Right lobe of liver (tissue), 6 donors: ENCODE results near the gene IL1RAP. TPM values are rescaled to one million over a fixed set of nuclear protein-coding genes. Genes with fewer than 3 reads are reported as not detected.

Experiments used
- ATAC-seq, 4 donors: fragments of 200-7000 bp; cut with Tn5 transposase; one replicate each; pipeline ENCODE4 v1.9.1; 2020; ENCODE audit warnings: mild to moderate bottlenecking in 4 of 4, moderate library complexity in 4 of 4
- DNase-seq, 3 donors: peaks; one replicate each; pipeline ENCODE4 v3.0.0-alpha.2; 2020
- H3K27ac ChIP-seq, 3 donors: fragments of 200-600 bp; one replicate each; pipeline ENCODE4 v1.8.0; 2022
- H3K27me3 ChIP-seq, 2 donors: fragments of 200-600 bp; one replicate each; pipeline ENCODE4 v1.8.0; 2022
- H3K36me3 ChIP-seq, 4 donors: fragments of 200-600 bp; sonication (generic) in 1 of 4; one replicate each; pipeline versions ENCODE4 v1.5.1 to v1.8.0; 2017 to 2022; ENCODE audit warnings: control low read depth in 1 of 4
- H3K4me1 ChIP-seq, 4 donors: fragments of 200-600 bp; sonication (generic) in 1 of 4; one replicate each; pipeline versions ENCODE4 v1.5.1 to v1.8.0; 2017 to 2022; ENCODE audit warnings: control low read depth in 1 of 4
- H3K4me3 ChIP-seq, 3 donors: fragments of 200-600 bp; one replicate each; pipeline ENCODE4 v1.8.0; 2022
- H3K9me3 ChIP-seq, 4 donors: fragments of 200-600 bp; sonication (generic) in 1 of 4; one replicate each; pipeline versions ENCODE4 v1.5.1 to v1.8.0; 2017 to 2022; ENCODE audit warnings: control low read depth in 1 of 4
- CTCF ChIP-seq, 4 donors: fragments of 200-600 bp in 3 of 4; fragments of 450-650 bp in 1 of 4; IDR thresholded peaks; one replicate each; pipeline versions ENCODE4 v1.5.1 to v1.8.0; 2016 to 2022; ENCODE audit warnings: antibody characterized with exemption in 4 of 4, mild to moderate bottlenecking in 2 of 4
- POLR2A ChIP-seq: fragments of 450-650 bp; IDR thresholded peaks from one replicate; pipeline ENCODE4 v1.6.1; 2017; ENCODE audit warnings: antibody characterized with exemption, mild to moderate bottlenecking
- WGBS: methylation state at CpG from one replicate; pipeline ENCODE4 v1.1.6; 2018; ENCODE audit warnings: low coverage, low lambda C conversion rate; ENCODE audit not compliant: insufficient coverage; ENCODE audit errors: missing lambda C conversion rate; 5-methylcytosine and 5-hydroxymethylcytosine counted together
- intact Hi-C, 2 donors: fragments of 100-400 bp; cut with DNase I; formaldehyde crosslinking; loops; one replicate each; pipeline versions ENCODE4 v1.11.2 to v1.14.1; 2022
- total RNA-seq, 6 experiments: library from RNA; depleted of rRNA in 2 of 6; stranded (reverse); fragments of >200 nt in 2 of 6; fragmentation: NEBNext Ultra II Directional in 3 of 6; extraction: Animal tissue kit (Norgen Biotek cat#: 25700) in 3 of 6; gene quantifications; one replicate each; pipeline versions ENCODE4 v1.1.0 to v1.2.4, GENCODE V29; 2016 to 2023
- donor health status: DM: no; HTN: yes; CAD: no.
- donor health status: DM: no; HTN: no; CAD: no.
- donor health status: DM: no; HTN: no; CAD: no.
- donor health status: DM: no; HTN: yes; CAD: no.
- donor health status: DM: no; HTN: yes; CAD: no.

Gene IL1RAP
- total RNA-seq, 6 experiments from 2014 or later, result 44.6 to 142 (median 60.5) TPM

- TF ChIP-seq CTCF (IDR thresholded peaks at IDR 0.05) (no peak), POLR2A (no peak)
- intact Hi-C loops, result no loop called here
- H3K9me3 ChIP-seq, result no peaks in the 10 kb centered on the region
- no peaks in the 10 kb centered on the region for H3K27me3 ChIP-seq
- peak overlapping the region in 2 of 3 donors; percentile 78 to 84 for H3K27ac ChIP-seq
- DNase-seq (no peak), ATAC-seq (no peak)
- 91% methylated on average over 1 of the region's 1 CpG for WGBS
- no peaks in the 10 kb centered on the region for H3K36me3 ChIP-seq
- H3K4me1 ChIP-seq, result peaks cover 0 to 43% (median 8%) of the 10 kb centered on the region in 4 donors
- no peak overlapping the region for H3K4me3 ChIP-seq
Measured at GRCh38 chr3:190558316-190558715, 44.4 kb downstream of the IL1RAP start.

DNA sequence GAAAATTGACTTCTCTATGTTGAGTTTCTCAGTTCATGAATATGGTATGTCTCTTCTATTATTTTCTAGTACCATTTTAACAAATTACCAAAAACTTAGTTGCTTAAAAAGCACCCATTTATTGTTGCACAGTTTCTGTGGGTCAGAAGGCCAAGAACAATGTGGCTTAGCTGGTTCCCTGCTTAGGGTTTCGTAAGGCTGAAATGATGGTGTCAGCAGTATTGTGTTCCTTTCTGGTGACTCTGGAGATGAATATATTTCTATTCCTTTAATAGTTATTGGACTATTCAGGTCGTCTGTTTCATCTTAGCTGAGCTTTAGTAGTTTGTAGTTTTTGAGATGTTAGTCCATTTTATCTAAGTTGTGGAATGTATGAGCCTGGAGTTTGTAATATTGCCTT is 44.9 kb downstream of the IL1RAP start:
- intact Hi-C loops, result no loop called here
- Histone ChIP-seq H3K27ac (peak overlapping the region in 1 of 3 donors; percentile 84), H3K4me3 (no peak overlapping the region), H3K4me1 (peaks cover 0 to 43% (median 8%) of the 10 kb centered on the region in 4 donors), H3K27me3 (no peaks in the 10 kb centered on the region), H3K36me3 (no peaks in the 10 kb centered on the region), H3K9me3 (no peaks in the 10 kb centered on the region)
- ATAC-seq, result peak in 1 of 4 donors; percentile 36
- WGBS, result 60% methylated on average over 2 of the region's 2 CpGs
- no peak for DNase-seq
- TF ChIP-seq CTCF (IDR thresholded peaks at IDR 0.05) (no peak), POLR2A (no peak)

- H3K9me3 ChIP-seq, result no peaks in the 10 kb centered on the region
- H3K4me1 ChIP-seq, result peaks cover 0 to 37% (median 5%) of the 10 kb centered on the region in 4 donors
- DNase-seq, result no peak
- WGBS, result 95% methylated on average over 10 of the region's 11 CpGs
- H3K36me3 ChIP-seq, result peaks cover 0 to 3% (median 0%) of the 10 kb centered on the region in 4 donors
- intact Hi-C loops, result no loop called here
- peak overlapping the region in 1 of 3 donors; percentile 15 for H3K27ac ChIP-seq
- no peak for ATAC-seq
- H3K27me3 ChIP-seq, result no peaks in the 10 kb centered on the region
- TF ChIP-seq CTCF (IDR thresholded peaks at IDR 0.05), result no peak
- H3K4me3 ChIP-seq, result no peak overlapping the region
Measured at GRCh38 chr3:190560013-190560895, 46.4 kb downstream of the IL1RAP start.

- Histone ChIP-seq H3K27ac (no peak overlapping the region), H3K9me3 (no peaks in the 10 kb centered on the region), H3K4me3 (no peak overlapping the region), H3K4me1 (peaks cover 0 to 32% (median 9%) of the 10 kb centered on the region in 4 donors), H3K27me3 (no peaks in the 10 kb centered on the region), H3K36me3 (peaks cover 0 to 4% (median 0%) of the 10 kb centered on the region in 4 donors)
- ATAC-seq, result no peak
- DNase-seq, result no peak
- no peak for TF ChIP-seq CTCF (IDR thresholded peaks at IDR 0.05)
- whole genome bisulfite sequencing, result 78% methylated on average over 3 of the region's 3 CpGs
- intact Hi-C loops, result no loop called here
Measured at GRCh38 chr3:190562866-190563510, 49.1 kb downstream of the IL1RAP start.
